Mucosa of gallbladder (tissue), 1 donor: ENCODE measurements around the gene POLR1A. TPM values are rescaled to one million over a fixed set of nuclear protein-coding genes. Genes with fewer than 3 reads are reported as not detected.

Experiments
- DNase-seq: peaks from one replicate; pipeline ENCODE4 v3.0.0-alpha.2; 2020; ENCODE audit warnings: low spot score
- total RNA-seq: library from RNA; stranded (reverse); gene quantifications from one replicate; pipeline ENCODE4 v1.2.1, GENCODE V29; 2021
- donor health status: DM: no; HTN: no; CAD: no.

The POLR1A gene
- total RNA-seq, 1 donor from 2014 or later = 23.1 TPM

DNA sequence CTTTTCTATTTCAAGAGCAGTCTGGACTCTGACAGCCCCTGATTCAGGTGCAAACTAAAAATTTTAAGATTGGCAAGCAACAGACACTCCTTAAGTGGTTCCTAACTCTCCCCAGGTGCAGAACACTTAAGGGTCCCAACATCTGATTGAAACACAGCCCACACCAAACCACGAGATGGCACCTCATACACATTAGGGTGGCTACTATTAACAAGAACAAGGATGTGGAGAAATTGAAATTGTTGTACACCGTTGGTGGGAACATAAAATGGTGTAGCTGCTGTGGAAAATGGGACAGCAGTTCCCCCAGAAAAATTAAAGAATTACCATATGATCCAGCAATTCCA, 82.3 kb downstream of the POLR1A start:
- DNase-seq = no peak

DNA sequence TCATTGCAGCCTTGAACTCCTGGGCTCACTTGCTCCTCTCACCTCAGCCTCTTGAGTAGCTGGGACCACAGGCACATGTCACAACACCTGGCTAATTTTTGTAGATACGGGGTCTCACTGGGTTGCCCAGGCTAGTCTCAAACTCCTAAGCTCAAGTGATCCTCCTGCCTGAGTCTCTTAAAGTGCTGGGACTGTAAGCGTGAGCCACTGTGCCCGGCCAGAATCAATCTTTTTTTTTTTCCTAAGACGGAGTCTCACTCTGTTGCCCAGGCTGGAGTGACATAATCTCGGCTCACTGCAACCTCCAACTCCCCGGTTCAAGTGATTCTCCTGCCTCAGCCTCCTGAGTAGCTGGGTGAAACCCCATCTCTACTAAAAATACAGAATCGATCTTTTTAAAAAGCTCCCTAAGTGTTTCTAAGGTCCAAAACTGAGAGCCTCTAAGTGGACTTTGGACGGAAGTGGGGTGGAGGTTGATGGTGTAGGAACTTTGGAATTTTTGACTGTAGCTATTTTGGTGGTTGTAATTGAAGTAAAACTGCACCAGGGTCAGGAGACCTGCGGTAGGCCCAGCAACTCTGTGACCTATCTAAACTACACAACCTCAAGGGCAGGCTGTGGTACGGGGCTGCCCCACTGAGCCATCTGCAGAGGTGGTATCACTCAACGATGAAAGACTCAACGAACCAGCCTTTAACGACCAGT, 82.9 kb downstream of the POLR1A start:
- DNase-seq = no peak

- DNase-seq = no peak
Measured at GRCh38 chr2:86021396-86022378, 84.0 kb downstream of the POLR1A start.

- no peak for DNase-seq
Measured at GRCh38 chr2:86020984-86021383, 84.7 kb downstream of the POLR1A start.

DNA sequence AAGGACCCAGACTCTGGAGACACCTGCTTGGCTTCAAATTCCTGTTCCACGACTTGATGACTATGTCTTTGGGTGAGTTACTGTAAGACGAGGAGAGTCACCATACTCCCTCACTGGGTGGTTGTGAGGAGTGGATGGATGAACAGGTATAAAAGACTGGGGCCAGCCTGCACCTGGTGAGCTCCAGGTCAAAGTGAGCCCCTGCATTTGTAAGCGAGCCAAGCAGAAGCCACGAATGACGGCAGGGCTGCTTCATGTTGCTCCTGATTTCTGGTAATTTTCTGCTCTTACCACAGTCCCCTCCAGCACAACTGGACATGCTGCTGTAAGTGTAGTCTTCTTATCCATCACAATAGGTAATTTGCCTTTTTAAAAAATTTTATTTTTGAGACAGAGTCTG, 86.6 kb downstream of the POLR1A start:
- no peak for DNase-seq

GRCh38 chr2:86017901-86018896, 87.5 kb downstream of the POLR1A start:
- peak; percentile 59 for DNase-seq

GRCh38 chr2:86016581-86016980, 89.1 kb downstream of the POLR1A start:
- no peak for DNase-seq

DNA sequence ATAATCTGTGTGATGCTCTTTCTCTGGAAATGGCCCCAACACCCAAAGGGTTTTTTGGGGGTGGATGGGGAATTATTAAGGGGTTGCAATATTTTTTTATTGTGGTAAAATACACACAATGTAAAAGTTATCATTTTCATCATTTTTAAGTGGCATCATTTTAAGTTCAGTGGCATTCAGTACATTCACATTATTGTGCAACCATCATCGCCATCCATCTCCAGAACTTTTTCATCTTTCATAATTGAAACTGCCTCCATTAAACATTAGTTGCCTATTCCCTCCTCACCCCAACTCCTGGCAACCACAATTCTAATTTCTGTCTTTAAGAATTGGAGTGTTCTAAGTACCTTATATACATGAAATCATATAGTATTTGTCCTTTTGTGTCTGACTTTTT, 90.0 kb downstream of the POLR1A start:
- DNase-seq = no peak

- no peak for DNase-seq
Measured at GRCh38 chr2:86015006-86015405, 90.7 kb downstream of the POLR1A start.

GRCh38 chr2:86014493-86014892, 91.2 kb downstream of the POLR1A start:
- no peak for DNase-seq

DNA sequence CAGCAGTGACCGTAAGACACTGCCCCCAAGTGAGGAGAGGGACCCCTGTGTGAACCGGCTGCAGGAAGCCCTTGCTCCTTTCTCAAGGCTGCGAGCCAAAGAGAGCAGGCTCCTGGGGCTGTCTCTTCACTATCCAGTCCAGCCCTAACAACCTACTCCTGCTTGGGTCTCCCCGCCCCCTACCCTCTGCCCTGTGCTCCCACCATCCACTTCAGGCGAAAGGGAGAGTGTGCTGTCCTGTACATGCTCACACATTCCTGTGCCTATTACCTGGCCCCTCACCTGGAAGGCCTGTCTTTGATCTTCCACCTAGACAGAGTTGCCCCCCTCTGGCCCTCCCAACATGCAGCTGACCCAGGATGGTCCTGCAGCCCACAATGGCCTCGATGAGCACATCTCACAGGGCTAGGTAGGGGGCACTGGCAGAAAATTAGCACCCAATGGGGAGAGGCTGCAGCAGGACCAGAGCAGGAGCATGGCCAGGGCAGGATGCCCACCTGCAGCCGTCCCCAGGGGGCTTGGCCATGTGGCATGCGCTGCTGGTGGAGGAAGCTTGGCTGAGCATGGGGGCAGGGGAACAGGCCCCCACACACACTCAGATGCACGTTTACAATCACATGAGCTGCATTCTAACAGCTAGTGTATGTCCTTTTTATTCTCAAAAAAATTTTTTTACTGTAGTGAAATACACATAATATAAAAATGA, 93.5 kb downstream of the POLR1A start:
- DNase-seq = no peak

DNA sequence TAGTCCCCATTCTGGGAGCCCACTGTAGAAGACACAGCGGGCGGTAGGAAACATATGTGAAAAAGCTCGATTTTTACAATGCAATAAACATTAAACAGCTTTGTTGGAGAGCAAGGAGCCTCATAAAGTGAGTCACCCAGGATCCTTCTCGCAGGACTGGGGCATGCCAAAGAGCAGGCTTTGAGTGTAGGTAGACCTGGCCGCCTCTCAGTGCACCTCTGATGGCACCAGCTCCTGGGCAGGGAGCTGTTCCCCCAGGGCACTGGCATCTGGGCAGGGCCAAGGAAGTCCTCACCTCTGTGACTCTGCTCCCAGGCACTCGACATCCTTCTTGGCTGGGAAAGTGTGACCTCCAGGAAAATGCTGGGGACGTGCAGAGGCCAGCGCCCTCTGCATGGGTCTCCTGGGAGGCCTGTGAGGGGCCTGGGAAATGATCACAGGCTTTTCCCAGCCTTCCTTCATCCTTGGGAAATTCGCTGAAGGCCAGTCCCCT, 94.2 kb downstream of the POLR1A start:
- DNase-seq = no peak

- DNase-seq = no peak
Measured at GRCh38 chr2:86010083-86010482, 95.6 kb downstream of the POLR1A start.

DNA sequence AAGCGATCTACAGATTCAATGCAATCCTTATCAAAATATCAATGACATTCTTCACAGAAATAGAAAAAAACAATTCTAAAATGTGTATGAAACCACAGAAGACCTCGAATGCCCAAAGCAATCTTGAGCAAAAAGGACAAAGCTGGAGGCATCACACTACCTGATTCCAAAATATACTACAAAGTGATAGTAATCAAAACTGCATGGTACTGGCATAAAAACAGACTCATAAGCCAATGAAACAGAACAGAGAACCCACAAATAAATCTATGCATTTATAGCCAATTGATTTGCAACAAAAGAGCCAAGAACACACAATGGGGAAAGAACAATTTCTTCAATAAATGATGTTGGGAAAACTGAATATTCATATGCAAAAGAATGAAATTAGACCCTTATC, 99.2 kb downstream of the POLR1A start:
- DNase-seq = no peak

DNA sequence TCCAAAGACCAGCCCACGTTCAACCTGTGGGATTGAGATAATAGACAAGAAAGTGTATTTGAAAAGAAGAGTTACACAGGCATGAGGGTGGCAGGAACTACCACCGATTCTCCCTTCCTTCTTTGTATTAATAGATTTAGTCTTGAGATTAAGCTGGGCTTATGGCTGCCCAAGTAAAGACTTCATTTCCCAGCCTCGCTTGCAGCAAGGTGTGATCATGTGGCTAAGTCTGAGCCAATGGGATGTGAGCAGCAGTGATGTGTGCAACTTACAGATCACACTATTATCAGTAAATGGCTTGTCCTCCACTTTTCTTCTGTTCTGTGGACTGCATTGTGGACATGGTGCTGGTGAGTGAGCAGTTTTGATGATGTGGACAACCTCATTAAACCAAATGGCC, 101.7 kb downstream of the POLR1A start:
- DNase-seq = no peak

- no peak for DNase-seq
Measured at GRCh38 chr2:86003104-86003503, 102.6 kb downstream of the POLR1A start.

- DNase-seq = no peak
Measured at GRCh38 chr2:86002375-86002774, 103.3 kb downstream of the POLR1A start.

- DNase-seq = no peak
Measured at GRCh38 chr2:86001326-86001725, 104.4 kb downstream of the POLR1A start.

DNA sequence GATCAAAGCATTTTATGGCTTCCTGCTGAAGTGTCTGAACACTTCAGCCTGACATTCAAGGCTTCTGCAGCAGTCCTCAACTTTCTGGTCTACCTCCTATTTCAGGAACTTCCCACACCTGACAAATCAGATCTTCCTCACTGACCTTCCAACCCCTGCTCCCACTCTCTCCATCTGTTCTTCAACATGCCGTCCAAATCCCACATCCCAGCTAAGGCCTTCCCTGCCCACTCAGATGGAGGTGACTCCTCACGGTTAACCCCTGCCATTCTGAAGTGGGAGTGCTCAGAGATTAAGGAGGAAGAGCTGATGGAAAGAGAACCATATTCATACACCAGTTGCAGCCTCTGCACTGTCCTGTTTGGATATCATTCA, 104.8 kb downstream of the POLR1A start:
- DNase-seq = no peak

GRCh38 chr2:86000131-86000937, 105.4 kb downstream of the POLR1A start:
- no peak for DNase-seq
